ENCODE measurements around the gene PCDHA8.

DNA sequence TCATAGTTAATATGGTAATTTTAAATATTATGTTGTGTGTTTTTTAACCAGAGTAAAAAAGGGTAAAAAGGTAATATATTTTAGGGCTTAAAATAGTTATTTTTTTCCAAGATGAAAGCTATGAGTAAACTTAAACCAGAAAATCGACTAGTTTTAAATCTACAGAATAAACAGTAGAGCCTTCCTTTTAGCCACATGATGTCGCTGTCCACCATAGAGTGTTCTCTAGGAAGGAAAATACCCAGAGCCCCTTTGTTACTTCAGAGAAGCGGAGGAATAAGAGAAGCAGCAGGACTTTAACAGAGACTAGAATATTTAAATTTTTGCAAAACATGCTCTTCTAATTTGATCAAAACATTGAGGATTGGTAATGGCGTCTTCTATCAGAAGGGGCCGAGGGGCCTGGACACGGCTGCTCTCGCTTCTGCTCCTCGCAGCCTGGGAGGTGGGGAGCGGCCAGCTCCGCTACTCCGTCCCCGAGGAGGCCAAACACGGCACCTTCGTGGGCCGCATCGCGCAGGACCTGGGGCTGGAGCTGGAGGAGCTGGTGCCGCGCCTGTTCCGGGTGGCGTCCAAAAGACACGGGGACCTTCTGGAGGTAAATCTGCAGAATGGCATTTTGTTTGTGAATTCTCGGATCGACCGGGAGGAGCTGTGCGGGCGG is 46.3 kb upstream of the PCDHA8 start, which contains the start of gene PCDHA2:
- TF ChIP-seq, protein P1, sequence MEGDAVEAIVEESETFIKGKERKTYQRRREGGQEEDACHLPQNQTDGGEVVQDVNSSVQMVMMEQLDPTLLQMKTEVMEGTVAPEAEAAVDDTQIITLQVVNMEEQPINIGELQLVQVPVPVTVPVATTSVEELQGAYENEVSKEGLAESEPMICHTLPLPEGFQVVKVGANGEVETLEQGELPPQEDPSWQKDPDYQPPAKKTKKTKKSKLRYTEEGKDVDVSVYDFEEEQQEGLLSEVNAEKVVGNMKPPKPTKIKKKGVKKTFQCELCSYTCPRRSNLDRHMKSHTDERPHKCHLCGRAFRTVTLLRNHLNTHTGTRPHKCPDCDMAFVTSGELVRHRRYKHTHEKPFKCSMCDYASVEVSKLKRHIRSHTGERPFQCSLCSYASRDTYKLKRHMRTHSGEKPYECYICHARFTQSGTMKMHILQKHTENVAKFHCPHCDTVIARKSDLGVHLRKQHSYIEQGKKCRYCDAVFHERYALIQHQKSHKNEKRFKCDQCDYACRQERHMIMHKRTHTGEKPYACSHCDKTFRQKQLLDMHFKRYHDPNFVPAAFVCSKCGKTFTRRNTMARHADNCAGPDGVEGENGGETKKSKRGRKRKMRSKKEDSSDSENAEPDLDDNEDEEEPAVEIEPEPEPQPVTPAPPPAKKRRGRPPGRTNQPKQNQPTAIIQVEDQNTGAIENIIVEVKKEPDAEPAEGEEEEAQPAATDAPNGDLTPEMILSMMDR (IDR thresholded peaks at IDR 0.05; ENCODE audit: low read length): no peak; the same call in 1 of the 2 replicates
- TF ChIP-seq EZH2 (IDR thresholded peaks at IDR 0.05; ENCODE audit: borderline replicate concordance, low read length): no peak
